ENCODE measurements around the gene TBC1D5.
"Not testable (repeated sequence)": the region's sequence is repeated elsewhere in the genome, so short reads cannot be mapped to it uniquely, and the experiment has no call there.

The TBC1D5 gene

DNA sequence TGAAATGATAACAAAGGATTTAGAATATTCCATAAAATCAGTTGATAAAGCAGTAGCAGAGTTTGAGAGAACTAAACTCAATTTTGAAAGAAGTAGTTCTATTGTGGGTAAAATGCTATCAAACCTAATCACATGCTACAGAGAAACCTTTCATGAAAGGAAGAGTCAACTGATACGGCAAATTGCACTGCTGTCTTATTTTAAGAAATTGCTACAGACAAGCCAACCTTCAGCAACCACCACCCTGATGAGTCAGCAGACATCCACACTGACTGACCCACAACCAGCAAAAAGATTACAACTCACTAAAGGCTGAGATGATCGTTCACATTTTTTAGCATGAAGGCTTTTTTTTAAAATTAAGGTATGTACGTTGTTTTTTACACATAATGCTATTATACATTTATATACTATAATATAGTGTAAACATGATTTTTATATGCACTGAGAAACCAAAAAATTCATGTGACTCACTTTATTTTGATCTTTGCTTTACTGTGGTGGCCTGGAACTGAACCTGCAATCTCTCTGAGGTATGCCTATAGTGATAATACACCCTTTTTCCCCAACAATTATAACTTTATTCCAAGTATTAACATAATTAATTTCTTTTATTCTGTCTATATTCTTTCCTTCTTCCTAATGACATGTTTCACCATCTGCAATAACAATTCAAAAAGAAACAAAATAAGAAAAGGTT lies 109.9 kb downstream of the TBC1D5 start:
- no peak for TF ChIP-seq ZFX (IDR thresholded peaks at IDR 0.05)
- TF ChIP-seq, protein P1, sequence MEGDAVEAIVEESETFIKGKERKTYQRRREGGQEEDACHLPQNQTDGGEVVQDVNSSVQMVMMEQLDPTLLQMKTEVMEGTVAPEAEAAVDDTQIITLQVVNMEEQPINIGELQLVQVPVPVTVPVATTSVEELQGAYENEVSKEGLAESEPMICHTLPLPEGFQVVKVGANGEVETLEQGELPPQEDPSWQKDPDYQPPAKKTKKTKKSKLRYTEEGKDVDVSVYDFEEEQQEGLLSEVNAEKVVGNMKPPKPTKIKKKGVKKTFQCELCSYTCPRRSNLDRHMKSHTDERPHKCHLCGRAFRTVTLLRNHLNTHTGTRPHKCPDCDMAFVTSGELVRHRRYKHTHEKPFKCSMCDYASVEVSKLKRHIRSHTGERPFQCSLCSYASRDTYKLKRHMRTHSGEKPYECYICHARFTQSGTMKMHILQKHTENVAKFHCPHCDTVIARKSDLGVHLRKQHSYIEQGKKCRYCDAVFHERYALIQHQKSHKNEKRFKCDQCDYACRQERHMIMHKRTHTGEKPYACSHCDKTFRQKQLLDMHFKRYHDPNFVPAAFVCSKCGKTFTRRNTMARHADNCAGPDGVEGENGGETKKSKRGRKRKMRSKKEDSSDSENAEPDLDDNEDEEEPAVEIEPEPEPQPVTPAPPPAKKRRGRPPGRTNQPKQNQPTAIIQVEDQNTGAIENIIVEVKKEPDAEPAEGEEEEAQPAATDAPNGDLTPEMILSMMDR (conservative IDR thresholded peaks at IDR 0.05), result no peak
- no peak overlapping the region for H3K27ac ChIP-seq

DNA sequence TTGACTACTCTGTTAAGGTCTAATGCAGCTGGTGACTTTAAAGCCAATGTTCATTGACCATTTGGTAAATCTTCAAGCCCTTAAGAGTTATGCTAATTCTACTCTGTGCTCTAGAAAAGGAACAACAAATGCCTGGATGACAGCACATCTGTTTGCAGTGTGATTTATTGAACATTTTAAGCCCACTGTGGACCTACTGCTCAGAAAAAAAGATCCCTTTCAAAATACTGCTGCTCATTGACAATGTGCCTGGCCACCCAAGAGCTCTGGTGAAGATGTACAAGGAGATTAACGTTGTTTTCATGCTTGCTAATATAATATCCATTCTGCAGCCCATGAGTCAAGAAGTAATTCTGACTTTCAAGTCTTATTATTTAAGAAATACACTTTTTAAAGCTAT lies 110.8 kb downstream of the TBC1D5 start:
- H3K27ac ChIP-seq, result no peak overlapping the region
- no peak for TF ChIP-seq ZFX (IDR thresholded peaks at IDR 0.05)
- TF ChIP-seq, protein P1 (conservative IDR thresholded peaks at IDR 0.05), result no peak

DNA sequence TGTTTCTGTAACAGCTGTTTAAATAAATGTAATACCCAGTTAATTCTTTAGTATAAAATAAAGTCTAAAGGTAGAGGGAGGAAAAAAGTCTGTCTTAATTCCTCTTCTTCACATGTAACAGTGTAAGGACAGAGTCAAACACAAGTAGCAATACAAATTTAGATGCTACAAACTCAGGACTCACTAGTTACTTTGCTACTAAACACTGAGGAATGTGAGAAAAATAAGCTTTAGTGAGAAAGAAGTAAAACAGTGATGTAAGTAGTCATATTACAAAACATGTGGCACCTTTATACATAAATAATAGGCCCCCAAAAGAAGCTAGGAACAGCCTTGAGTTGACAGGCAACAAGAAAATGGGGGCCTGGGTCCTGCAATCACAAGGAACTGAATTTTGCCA lies 113.0 kb downstream of the TBC1D5 start:
- TF ChIP-seq, protein P1 (conservative IDR thresholded peaks at IDR 0.05), result no peak
- TF ChIP-seq ZFX (IDR thresholded peaks at IDR 0.05), result no peak
- no peak overlapping the region for H3K27ac ChIP-seq

DNA sequence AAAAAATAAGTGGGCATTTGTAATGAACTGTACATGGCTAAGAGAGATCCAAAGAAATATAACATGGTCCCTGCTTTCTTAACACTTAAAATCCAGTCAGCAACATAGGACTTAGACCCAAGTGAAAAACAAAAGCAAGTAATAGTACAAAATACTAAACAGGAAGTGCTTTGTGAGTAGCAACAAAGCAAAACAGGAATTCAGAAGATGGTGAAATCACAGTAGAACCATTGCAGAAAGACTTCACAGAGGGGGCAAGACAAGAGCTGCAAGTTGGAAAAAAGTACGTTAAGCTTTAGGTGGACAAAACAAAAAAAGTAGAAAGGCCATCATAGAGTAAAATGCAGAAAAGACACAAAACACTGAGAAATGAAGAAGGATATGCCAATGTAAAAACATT lies 116.0 kb downstream of the TBC1D5 start:
- TF ChIP-seq ZFX (IDR thresholded peaks at IDR 0.05), result no peak
- TF ChIP-seq, protein P1 (conservative IDR thresholded peaks at IDR 0.05), result no peak

DNA sequence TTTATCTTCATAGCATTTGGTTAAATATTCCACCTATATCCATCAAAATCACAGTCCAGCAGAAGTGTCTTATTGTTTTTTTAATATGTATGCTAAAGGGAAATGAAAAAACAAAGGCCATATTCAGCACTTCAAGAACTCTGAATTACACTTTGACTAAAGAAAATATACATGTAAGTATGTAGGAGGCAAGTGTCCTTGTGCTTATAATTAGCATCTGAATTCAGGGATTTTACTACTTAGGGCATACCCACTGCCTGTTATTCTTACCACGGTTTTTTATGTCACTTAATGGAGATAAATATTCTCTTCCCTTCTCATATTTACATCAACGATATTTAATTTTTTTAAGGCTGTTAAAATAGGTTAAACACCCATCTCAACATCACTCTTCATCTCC lies 117.3 kb downstream of the TBC1D5 start:
- H3K27ac ChIP-seq, result no peak overlapping the region
- TF ChIP-seq, protein P1 (conservative IDR thresholded peaks at IDR 0.05), result no peak
- TF ChIP-seq ZFX (IDR thresholded peaks at IDR 0.05), result no peak

More for the DNA sequence above, 116.0 kb downstream of the TBC1D5 start:
- H3K27ac ChIP-seq, result no peak overlapping the region

DNA sequence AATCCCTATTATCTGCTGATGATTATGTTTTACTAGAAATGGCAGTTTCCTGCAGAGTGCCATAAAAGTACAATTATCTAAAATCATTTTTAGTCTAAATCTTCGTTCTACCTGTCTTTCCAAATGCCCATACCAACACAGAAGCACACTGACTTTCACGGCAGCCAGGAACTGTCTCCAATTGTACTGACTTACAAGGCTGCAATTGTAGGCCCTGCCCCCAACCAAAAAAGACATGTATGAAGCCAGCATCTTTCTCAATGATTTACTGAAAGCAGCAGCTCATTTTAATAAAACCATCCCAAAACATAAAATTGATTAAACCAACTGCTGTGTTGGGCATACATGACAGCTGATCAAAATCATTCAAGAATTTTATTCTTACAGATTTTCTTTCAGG lies 119.0 kb downstream of the TBC1D5 start:
- TF ChIP-seq, protein P1 (conservative IDR thresholded peaks at IDR 0.05), result no peak
- no peak for TF ChIP-seq ZFX (IDR thresholded peaks at IDR 0.05)
- H3K27ac ChIP-seq, result no peak overlapping the region

DNA sequence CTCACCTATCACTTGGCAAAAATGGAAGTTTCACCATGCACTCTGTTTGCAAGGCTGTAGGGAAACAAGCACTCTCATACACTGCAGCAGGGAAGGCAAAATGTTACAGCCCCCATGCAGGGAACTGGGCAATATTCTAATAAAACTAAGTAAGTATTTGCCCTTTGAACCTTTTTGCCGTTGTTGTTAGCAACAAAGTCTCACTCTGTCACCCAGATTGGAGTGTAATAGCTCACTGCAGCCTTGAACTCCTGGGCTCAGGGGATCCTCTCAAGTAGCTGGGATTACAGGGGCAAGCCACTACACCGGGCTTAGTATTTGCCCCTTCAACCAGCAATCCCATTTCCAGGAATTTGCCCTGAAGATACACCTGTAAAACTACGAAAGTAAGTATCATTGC lies 122.5 kb downstream of the TBC1D5 start:
- no peak overlapping the region for H3K27ac ChIP-seq
- TF ChIP-seq, protein P1 (conservative IDR thresholded peaks at IDR 0.05), result no peak
- no peak for TF ChIP-seq ZFX (IDR thresholded peaks at IDR 0.05)

DNA sequence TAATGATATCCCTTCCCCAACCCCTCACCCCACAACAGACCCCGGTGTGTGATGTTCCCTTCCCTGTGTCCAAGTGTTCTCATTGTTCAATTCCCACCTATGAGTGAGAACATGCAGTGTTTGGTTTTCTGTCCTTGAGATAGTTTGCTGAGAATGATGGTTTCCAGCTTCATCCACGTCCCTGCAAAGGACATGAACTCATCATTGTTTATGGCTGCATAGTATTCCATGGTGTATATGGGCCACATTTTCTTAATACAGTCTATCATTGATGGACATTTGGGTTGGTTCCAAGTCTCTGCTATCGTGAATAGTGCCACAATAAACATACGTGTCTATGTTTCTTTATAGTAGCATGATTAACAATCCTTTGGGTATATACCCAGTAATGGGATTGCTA lies 129.4 kb downstream of the TBC1D5 start:
- H3K27ac ChIP-seq, result not testable (repeated sequence)
